Transverse colon (tissue), 4 donors: ENCODE measurements around the gene ADGRB3. TPM values are rescaled to one million over a fixed set of nuclear protein-coding genes. Genes with fewer than 3 reads are reported as not detected.
A peak's percentile ranks its signal among the peaks of the same experiment; 100 is the strongest.

ENCODE experiments used
- DNase-seq: peaks from one replicate; pipeline ENCODE4 v3.0.0-alpha.2; 2019
- H3K27ac ChIP-seq, 4 donors: fragments of 200-600 bp; sonication (generic); 2 replicates each; pipeline ENCODE4 v1.5.1; 2016 to 2018; ENCODE audit warnings: inconsistent platforms in 4 of 4
- H3K27me3 ChIP-seq: fragments of 200-600 bp; sonication (generic); 2 replicates; pipeline ENCODE4 v1.5.1; 2017; ENCODE audit warnings: inconsistent platforms
- H3K36me3 ChIP-seq, 4 donors: fragments of 200-600 bp; sonication (generic); 2 replicates each; pipeline ENCODE4 v1.5.1; 2017 to 2019; ENCODE audit warnings: inconsistent platforms in 4 of 4
- H3K4me1 ChIP-seq, 4 donors: fragments of 200-600 bp; sonication (generic); 2 replicates each; pipeline ENCODE4 v1.5.1; 2017 to 2020; ENCODE audit warnings: inconsistent platforms in 4 of 4
- H3K4me3 ChIP-seq, 4 donors: fragments of 200-600 bp; sonication (generic); 1 replicate in 1 of 4; 2 replicates in 3 of 4; pipeline versions ENCODE4 v1.5.1 to v1.6.1; 2017 to 2019; ENCODE audit warnings: inconsistent platforms in 4 of 4
- H3K9me3 ChIP-seq, 2 donors: fragments of 200-600 bp; sonication (generic); 2 replicates each; pipeline ENCODE4 v1.5.1; 2017 to 2019; ENCODE audit warnings: inconsistent platforms in 2 of 2
- EP300 ChIP-seq: sonication (generic); formaldehyde crosslinking; IDR thresholded peaks from one replicate; pipeline ENCODE4 v1.6.1; 2017; ENCODE audit warnings: antibody characterized with exemption, low read depth
- POLR2A ChIP-seq: fragments of 450-650 bp; IDR thresholded peaks from one replicate; pipeline ENCODE4 v1.6.1; 2016; ENCODE audit warnings: antibody characterized with exemption, mild to moderate bottlenecking, moderate library complexity
- POLR2AphosphoS5 ChIP-seq, 3 donors: sonication (generic); formaldehyde crosslinking; IDR thresholded peaks; one replicate each; pipeline ENCODE4 v1.6.1; 2016; ENCODE audit warnings: antibody characterized with exemption in 3 of 3
- WGBS, 2 donors: methylation state at CpG; one replicate each; pipeline ENCODE4 v1.1.5; 2018; ENCODE audit warnings: low coverage in 1 of 2; 5-methylcytosine and 5-hydroxymethylcytosine counted together
- in situ Hi-C, 4 donors: fragments of 200-750 bp; cut with MboI; loops; one replicate each; pipeline versions ENCODE4 v1.15.0 to v1.15.1; 2017; ENCODE audit warnings: low sequenced_read_pairs in 3 of 4, low pct_ligation_motif_present in 1 of 4, low pct_unique_long_range_greater_than_20kb in 1 of 4
- intact Hi-C: fragments of 100-400 bp; cut with DNase I; formaldehyde crosslinking; loops from one replicate; pipeline ENCODE4 v1.15.1; 2023; ENCODE audit warnings: low total_unique reads
- total RNA-seq, 4 donors: library from RNA; depleted of rRNA; stranded (reverse); fragments of >200 nt; gene quantifications; one replicate each; pipeline ENCODE4 v1.1.0, GENCODE V29; 2016
- TF ChIP-seq, protein P1 (sequence below), 5 experiments: fragments of 200-600 bp in 3 of 5; fragments of 450-650 bp in 2 of 5; sonication (generic) in 3 of 5; IDR thresholded peaks; 1 replicate in 2 of 5; 2 replicates in 3 of 5; pipeline ENCODE4 v1.5.1; 2016 to 2017; ENCODE audit warnings: antibody characterized with exemption in 5 of 5, inconsistent platforms in 3 of 5, mild to moderate bottlenecking in 2 of 5, moderate library complexity in 1 of 5

Gene ADGRB3
- total RNA-seq, 4 donors from 2014 or later, result 0.37 to 20.5 (median 2.2) TPM

DNA sequence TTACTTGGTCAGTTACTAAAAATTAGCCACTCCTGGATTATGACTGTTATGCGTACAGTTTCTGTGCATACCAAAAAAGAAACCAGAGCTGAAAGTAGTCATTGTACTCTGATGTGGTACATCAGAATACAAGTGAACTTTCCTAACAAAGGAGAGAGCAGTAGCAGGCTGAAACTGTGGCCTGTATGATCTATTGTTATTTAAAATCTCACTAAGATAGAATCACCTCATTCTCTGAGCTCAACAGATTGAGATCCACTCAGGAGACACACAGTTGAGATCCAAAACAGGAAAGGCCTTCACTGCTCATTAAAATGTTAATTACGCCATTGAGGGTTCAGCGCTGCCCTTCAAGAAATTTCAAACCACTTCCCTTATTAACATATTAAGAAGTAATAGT is 585.3 kb downstream of the ADGRB3 start:
- Histone ChIP-seq H3K9me3 (no peaks in the 10 kb centered on the region), H3K4me1 (no peaks in the 10 kb centered on the region), H3K36me3 (no peaks in the 10 kb centered on the region), H3K27me3 (no peaks in the 10 kb centered on the region), H3K4me3 (no peak overlapping the region), H3K27ac (no peak overlapping the region)
- in situ Hi-C loops, result no loop called here
- DNase-seq, result no peak
- intact Hi-C loops, result no loop called here
- no peak for TF ChIP-seq POLR2A
- TF ChIP-seq, protein P1, sequence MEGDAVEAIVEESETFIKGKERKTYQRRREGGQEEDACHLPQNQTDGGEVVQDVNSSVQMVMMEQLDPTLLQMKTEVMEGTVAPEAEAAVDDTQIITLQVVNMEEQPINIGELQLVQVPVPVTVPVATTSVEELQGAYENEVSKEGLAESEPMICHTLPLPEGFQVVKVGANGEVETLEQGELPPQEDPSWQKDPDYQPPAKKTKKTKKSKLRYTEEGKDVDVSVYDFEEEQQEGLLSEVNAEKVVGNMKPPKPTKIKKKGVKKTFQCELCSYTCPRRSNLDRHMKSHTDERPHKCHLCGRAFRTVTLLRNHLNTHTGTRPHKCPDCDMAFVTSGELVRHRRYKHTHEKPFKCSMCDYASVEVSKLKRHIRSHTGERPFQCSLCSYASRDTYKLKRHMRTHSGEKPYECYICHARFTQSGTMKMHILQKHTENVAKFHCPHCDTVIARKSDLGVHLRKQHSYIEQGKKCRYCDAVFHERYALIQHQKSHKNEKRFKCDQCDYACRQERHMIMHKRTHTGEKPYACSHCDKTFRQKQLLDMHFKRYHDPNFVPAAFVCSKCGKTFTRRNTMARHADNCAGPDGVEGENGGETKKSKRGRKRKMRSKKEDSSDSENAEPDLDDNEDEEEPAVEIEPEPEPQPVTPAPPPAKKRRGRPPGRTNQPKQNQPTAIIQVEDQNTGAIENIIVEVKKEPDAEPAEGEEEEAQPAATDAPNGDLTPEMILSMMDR (IDR thresholded peaks at IDR 0.05), result no peak
- TF ChIP-seq EP300, result no peak
- no peak for TF ChIP-seq POLR2AphosphoS5 (IDR thresholded peaks at IDR 0.05)
- 81 to 93% methylated on average over 3 of the region's 3 CpGs for WGBS, 2 donors

DNA sequence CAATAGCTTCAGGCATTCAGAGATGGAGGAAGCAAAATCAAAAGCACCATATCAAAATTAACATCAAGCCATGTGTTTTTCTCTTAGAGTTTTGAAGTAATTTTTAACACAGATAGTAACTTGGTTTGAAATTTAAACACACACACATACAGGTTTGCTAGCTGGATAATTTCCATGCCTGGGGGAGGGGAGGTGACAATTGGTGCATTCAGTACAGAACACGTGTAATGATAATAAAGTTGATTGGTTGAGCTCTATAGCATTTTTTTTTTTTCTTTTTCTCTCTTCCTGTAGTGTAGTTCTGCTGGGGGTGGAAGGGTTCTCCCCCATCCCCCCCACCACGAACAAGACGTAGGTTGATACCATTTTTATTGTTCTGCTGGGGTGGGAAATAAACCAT is 596.9 kb downstream of the ADGRB3 start:
- Histone ChIP-seq H3K36me3 (no peaks in the 10 kb centered on the region), H3K4me3 (no peak overlapping the region), H3K27ac (no peak overlapping the region), H3K27me3 (no peaks in the 10 kb centered on the region), H3K4me1 (no peaks in the 10 kb centered on the region), H3K9me3 (no peaks in the 10 kb centered on the region)
- TF ChIP-seq POLR2A, result no peak
- TF ChIP-seq POLR2AphosphoS5 (IDR thresholded peaks at IDR 0.05), result no peak
- no peak for TF ChIP-seq EP300
- TF ChIP-seq, protein P1 (IDR thresholded peaks at IDR 0.05), result no peak
- no peak for DNase-seq
- 72 to 78% methylated on average over 1 to 3 of the region's 3 CpGs for WGBS, 2 donors
- intact Hi-C loops, result no loop called here
- in situ Hi-C loops, result no loop called here

DNA sequence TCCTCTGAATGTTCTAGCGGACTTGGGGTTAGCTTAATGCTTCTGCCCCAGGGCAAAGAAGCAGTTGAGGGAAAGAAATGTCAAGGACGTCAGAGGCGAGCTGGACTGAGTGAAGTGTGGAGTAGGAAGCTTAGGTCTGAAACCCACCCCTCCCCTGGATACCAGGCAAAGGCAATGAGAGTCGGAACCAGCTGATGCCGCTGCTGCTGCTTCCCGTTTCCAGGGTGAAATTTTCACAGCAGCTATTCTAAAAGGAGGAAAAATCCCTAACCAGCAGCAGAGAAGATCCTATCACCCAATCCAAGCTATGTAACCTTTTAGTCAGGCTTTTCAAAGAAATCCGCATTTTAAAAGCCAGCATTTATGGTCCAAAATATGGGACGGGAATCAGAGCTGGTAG is 597.4 kb downstream of the ADGRB3 start:
- H3K27ac ChIP-seq, result no peak overlapping the region

DNA sequence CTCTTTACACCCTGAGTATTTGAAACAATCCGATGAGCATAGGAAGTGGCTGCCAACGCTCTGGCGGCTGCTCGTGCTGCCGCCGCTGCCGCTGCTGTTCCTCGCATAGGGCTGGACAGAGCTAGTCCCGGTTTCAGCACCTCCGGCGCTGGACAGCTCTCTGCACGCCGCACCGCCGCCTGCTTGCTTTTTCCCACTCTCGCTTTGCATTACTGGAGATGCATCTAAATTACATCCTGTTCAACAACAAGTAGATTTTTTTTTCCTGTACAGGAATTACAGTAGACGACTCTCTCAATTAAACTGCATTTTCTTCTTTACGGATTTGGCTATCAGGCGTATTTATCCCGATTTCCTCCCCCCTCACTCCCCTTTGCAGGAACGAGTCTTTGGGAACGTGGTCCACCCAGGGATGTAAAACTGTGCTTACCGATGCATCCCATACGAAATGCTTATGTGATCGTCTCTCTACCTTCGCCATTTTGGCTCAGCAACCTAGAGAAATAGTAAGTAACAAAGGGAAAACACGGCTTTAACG is 597.9 kb downstream of the ADGRB3 start:
- no peaks in the 10 kb centered on the region for H3K4me1 ChIP-seq
- no peak overlapping the region for H3K4me3 ChIP-seq
- DNase-seq, result peak; percentile 63
- WGBS, 2 donors, result 11% methylated on average over 11 to 28 of the region's 28 CpGs
- H3K36me3 ChIP-seq, result no peaks in the 10 kb centered on the region
- H3K27me3 ChIP-seq, result no peaks in the 10 kb centered on the region
- no peaks in the 10 kb centered on the region for H3K9me3 ChIP-seq
- intact Hi-C loops (no loop called here), in situ Hi-C loops (no loop called here)
- TF ChIP-seq POLR2AphosphoS5 (IDR thresholded peaks at IDR 0.05) (no peak), POLR2A (no peak), EP300 (no peak)
- TF ChIP-seq, protein P1 (IDR thresholded peaks at IDR 0.05), result no peak
- no peak overlapping the region for H3K27ac ChIP-seq

More for the DNA sequence above, 597.4 kb downstream of the ADGRB3 start:
- intact Hi-C loops, result no loop called here
- H3K9me3 ChIP-seq, result no peaks in the 10 kb centered on the region
- no peak for DNase-seq
- in situ Hi-C loops, result no loop called here
- 23 to 64% methylated on average over 3 to 8 of the region's 8 CpGs for WGBS, 2 donors
- H3K4me3 ChIP-seq, result no peak overlapping the region
- no peaks in the 10 kb centered on the region for H3K36me3 ChIP-seq
- no peaks in the 10 kb centered on the region for H3K27me3 ChIP-seq
- H3K4me1 ChIP-seq, result no peaks in the 10 kb centered on the region
- no peak for TF ChIP-seq POLR2A
- TF ChIP-seq, protein P1 (IDR thresholded peaks at IDR 0.05), result no peak
- TF ChIP-seq EP300, result no peak
- TF ChIP-seq POLR2AphosphoS5 (IDR thresholded peaks at IDR 0.05), result no peak
